Panc1 (cell line): ENCODE data around the gene LAMTOR1.

ENCODE experiments used
- CTCF ChIP-seq: fragments of 450-650 bp; IDR thresholded peaks from 2 replicates; pipeline ENCODE4 v1.5.1; 2017; ENCODE audit warnings: mild to moderate bottlenecking
- POLR2AphosphoS5 ChIP-seq: IDR thresholded peaks from 2 replicates; pipeline ENCODE4 v1.6.1; 2012; ENCODE audit warnings: mild to moderate bottlenecking, low read depth, low read length, moderate library complexity
- TCF7L2 ChIP-seq: IDR thresholded peaks from 2 replicates; pipeline ENCODE4 v1.6.1; 2011; ENCODE audit warnings: mild to moderate bottlenecking, low read depth, low read length, inconsistent platforms
- TF ChIP-seq, protein P1 (sequence below), 2 experiments: IDR thresholded peaks; 2 replicates each; pipeline ENCODE4 v1.6.1; 2011 to 2012; ENCODE audit warnings: low read depth in 2 of 2, control low read depth in 1 of 2, low read length in 1 of 2, mild to moderate bottlenecking in 1 of 2, moderate library complexity in 1 of 2; ENCODE audit not compliant: insufficient read depth in 1 of 2

- TF ChIP-seq CTCF (no peak), POLR2AphosphoS5 (no peak), TCF7L2 (no peak)
- TF ChIP-seq, protein P1, sequence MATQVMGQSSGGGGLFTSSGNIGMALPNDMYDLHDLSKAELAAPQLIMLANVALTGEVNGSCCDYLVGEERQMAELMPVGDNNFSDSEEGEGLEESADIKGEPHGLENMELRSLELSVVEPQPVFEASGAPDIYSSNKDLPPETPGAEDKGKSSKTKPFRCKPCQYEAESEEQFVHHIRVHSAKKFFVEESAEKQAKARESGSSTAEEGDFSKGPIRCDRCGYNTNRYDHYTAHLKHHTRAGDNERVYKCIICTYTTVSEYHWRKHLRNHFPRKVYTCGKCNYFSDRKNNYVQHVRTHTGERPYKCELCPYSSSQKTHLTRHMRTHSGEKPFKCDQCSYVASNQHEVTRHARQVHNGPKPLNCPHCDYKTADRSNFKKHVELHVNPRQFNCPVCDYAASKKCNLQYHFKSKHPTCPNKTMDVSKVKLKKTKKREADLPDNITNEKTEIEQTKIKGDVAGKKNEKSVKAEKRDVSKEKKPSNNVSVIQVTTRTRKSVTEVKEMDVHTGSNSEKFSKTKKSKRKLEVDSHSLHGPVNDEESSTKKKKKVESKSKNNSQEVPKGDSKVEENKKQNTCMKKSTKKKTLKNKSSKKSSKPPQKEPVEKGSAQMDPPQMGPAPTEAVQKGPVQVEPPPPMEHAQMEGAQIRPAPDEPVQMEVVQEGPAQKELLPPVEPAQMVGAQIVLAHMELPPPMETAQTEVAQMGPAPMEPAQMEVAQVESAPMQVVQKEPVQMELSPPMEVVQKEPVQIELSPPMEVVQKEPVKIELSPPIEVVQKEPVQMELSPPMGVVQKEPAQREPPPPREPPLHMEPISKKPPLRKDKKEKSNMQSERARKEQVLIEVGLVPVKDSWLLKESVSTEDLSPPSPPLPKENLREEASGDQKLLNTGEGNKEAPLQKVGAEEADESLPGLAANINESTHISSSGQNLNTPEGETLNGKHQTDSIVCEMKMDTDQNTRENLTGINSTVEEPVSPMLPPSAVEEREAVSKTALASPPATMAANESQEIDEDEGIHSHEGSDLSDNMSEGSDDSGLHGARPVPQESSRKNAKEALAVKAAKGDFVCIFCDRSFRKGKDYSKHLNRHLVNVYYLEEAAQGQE (IDR thresholded peaks at IDR 0.05; ENCODE audit: insufficient read depth in 1 of 2, low read depth in 2 of 2, low read length in 1 of 2): no peak
Observed at GRCh38 chr11:72129381-72129780, 26.3 kb upstream of the LAMTOR1 start.
